ENCODE data around the gene GALNTL6.

DNA sequence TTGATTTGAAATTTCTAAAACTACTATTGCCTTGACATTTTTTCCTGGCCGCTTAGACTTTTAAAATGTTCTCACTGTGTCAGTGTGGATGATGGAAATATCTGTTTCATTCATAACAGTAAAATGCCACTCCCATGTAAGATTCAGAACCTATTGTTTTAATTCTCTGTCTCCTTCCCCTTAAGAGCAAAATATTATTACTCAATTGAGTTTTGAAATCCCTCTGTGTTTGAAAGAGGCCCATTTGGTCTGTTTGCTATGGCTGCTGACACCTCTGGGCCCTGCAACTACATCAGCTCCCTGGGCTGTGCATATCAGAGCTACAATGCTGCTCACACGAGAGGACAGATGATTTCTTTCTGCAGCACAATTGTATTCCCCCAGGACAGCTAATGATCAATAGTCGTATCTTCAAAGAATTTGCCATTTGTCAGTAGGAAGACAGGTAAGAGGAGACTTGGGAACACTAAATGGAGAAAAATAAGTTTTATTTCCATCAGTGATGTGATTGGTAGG is 967.4 kb downstream of the GALNTL6 start:
- TF ChIP-seq POLR2A (IDR thresholded peaks at IDR 0.05; ENCODE audit: low read depth, low read length) (no peak), POLR2AphosphoS5 (IDR thresholded peaks at IDR 0.05; ENCODE audit: low read depth, low read length) (no peak), TAF1 (IDR thresholded peaks at IDR 0.05; ENCODE audit: low read depth, low read length) (no peak), POU2F2 (IDR thresholded peaks at IDR 0.05; ENCODE audit: low read depth, low read length) (no peak)
